Measurements from ENCODE around the gene OSBPL9.

DNA sequence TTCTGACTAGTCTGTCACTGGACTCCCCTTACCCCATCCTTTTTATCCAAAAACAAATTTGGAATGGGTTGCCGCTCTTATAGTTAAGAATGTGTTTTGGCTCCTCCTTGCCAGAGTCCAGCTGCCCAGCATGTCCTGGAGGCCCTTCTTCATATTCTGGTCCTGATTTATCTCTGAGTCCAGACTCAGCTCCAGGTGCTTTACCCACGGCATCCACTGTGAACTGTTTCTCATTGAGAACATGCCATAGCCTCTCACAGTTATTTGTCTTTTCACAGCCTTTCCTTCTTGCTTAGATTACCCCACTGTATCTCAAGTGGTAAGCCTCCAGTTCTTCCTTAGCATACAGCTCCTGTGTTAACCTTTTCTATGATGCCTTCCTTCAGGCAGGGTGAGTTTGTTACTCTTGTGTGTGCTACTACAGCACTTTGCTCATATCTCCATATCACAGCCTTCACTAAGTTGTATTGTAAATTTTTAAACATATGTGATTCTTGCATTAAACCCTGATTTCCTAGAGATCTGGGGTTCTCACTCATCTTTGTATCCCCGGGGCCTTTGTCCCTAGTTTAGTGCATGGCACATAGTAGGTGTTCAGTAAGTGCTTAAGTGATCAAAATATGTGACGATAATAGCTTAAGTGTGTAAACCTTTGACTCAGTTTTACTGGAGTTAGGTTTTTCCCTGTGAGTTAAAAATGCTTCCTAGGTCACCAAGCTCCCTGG, 116.0 kb downstream of the OSBPL9 start:
- TF ChIP-seq POLR2AphosphoS5 (IDR thresholded peaks at IDR 0.05; ENCODE audit: low read depth, low read length) (no peak), EZH2 (IDR thresholded peaks at IDR 0.05) (no peak)
- TF ChIP-seq, protein P1, sequence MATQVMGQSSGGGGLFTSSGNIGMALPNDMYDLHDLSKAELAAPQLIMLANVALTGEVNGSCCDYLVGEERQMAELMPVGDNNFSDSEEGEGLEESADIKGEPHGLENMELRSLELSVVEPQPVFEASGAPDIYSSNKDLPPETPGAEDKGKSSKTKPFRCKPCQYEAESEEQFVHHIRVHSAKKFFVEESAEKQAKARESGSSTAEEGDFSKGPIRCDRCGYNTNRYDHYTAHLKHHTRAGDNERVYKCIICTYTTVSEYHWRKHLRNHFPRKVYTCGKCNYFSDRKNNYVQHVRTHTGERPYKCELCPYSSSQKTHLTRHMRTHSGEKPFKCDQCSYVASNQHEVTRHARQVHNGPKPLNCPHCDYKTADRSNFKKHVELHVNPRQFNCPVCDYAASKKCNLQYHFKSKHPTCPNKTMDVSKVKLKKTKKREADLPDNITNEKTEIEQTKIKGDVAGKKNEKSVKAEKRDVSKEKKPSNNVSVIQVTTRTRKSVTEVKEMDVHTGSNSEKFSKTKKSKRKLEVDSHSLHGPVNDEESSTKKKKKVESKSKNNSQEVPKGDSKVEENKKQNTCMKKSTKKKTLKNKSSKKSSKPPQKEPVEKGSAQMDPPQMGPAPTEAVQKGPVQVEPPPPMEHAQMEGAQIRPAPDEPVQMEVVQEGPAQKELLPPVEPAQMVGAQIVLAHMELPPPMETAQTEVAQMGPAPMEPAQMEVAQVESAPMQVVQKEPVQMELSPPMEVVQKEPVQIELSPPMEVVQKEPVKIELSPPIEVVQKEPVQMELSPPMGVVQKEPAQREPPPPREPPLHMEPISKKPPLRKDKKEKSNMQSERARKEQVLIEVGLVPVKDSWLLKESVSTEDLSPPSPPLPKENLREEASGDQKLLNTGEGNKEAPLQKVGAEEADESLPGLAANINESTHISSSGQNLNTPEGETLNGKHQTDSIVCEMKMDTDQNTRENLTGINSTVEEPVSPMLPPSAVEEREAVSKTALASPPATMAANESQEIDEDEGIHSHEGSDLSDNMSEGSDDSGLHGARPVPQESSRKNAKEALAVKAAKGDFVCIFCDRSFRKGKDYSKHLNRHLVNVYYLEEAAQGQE (IDR thresholded peaks at IDR 0.05; ENCODE audit: low read depth): no peak
- TF ChIP-seq, protein P2, sequence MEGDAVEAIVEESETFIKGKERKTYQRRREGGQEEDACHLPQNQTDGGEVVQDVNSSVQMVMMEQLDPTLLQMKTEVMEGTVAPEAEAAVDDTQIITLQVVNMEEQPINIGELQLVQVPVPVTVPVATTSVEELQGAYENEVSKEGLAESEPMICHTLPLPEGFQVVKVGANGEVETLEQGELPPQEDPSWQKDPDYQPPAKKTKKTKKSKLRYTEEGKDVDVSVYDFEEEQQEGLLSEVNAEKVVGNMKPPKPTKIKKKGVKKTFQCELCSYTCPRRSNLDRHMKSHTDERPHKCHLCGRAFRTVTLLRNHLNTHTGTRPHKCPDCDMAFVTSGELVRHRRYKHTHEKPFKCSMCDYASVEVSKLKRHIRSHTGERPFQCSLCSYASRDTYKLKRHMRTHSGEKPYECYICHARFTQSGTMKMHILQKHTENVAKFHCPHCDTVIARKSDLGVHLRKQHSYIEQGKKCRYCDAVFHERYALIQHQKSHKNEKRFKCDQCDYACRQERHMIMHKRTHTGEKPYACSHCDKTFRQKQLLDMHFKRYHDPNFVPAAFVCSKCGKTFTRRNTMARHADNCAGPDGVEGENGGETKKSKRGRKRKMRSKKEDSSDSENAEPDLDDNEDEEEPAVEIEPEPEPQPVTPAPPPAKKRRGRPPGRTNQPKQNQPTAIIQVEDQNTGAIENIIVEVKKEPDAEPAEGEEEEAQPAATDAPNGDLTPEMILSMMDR (IDR thresholded peaks at IDR 0.05 in 2 of 3, conservative IDR thresholded peaks at IDR 0.05 in 1 of 3; ENCODE audit: borderline replicate concordance in 1 of 3, insufficient read depth in 1 of 3, low read depth in 2 of 3, low read length in 2 of 3): no peak
- TF ChIP-seq, protein P3, sequence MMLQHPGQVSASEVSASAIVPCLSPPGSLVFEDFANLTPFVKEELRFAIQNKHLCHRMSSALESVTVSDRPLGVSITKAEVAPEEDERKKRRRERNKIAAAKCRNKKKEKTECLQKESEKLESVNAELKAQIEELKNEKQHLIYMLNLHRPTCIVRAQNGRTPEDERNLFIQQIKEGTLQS (IDR thresholded peaks at IDR 0.05): no peak
